NCI-H1694 treated with DMSO at 0.1 percent for 48 hours (cell line): ENCODE results near the gene POMT1.
"Not testable (repeated sequence)": the region's sequence is repeated elsewhere in the genome, so short reads cannot be mapped to it uniquely, and the experiment has no call there.

Experiments
- DNase-seq: peaks from one replicate; lab custom pipeline; 2025; lab: John Stamatoyannopoulos, UW

Gene POMT1

GRCh38 chr9:131502781-131503625 lies at the start of gene POMT1:
Gene POMT1, plus strand, starts transcription at chr9:131502918. Its CDS starts 1,301 bp downstream, at chr9:131504219.
- DNase-seq: peak; percentile 82

GRCh38 chr9:131454028-131454427 lies 48.7 kb upstream of the POMT1 start:
- no peak for DNase-seq

GRCh38 chr9:131455655-131456054 lies 47.1 kb upstream of the POMT1 start:
- not testable (repeated sequence) for DNase-seq

GRCh38 chr9:131457746-131458145 lies 45.0 kb upstream of the POMT1 start:
- DNase-seq: no peak

GRCh38 chr9:131459056-131459455 lies 43.7 kb upstream of the POMT1 start:
- DNase-seq: no peak

GRCh38 chr9:131461166-131461565 lies 41.6 kb upstream of the POMT1 start:
- DNase-seq: no peak

- DNase-seq: no peak
Observed at GRCh38 chr9:131464354-131465000, 38.2 kb upstream of the POMT1 start.

- DNase-seq: no peak
Observed at GRCh38 chr9:131465401-131465800, 37.3 kb upstream of the POMT1 start.

- DNase-seq: no peak
Observed at GRCh38 chr9:131467214-131467935, 35.3 kb upstream of the POMT1 start.

GRCh38 chr9:131468031-131468430 lies 34.7 kb upstream of the POMT1 start:
- no peak for DNase-seq

- DNase-seq: no peak
Observed at GRCh38 chr9:131469356-131469755, 33.4 kb upstream of the POMT1 start.

- DNase-seq: no peak
Observed at GRCh38 chr9:131469951-131470350, 32.8 kb upstream of the POMT1 start.

- DNase-seq: no peak
Observed at GRCh38 chr9:131470581-131470991, 32.1 kb upstream of the POMT1 start.

- not testable (repeated sequence) for DNase-seq
Observed at GRCh38 chr9:131472085-131472484, 30.6 kb upstream of the POMT1 start.

GRCh38 chr9:131473198-131473885 lies 29.4 kb upstream of the POMT1 start:
- no peak for DNase-seq

- no peak for DNase-seq
Observed at GRCh38 chr9:131473891-131474290, 28.8 kb upstream of the POMT1 start.

- DNase-seq: no peak
Observed at GRCh38 chr9:131474711-131475110, 28.0 kb upstream of the POMT1 start.

GRCh38 chr9:131475111-131475955 lies 27.4 kb upstream of the POMT1 start:
- no peak for DNase-seq

- DNase-seq: peak; percentile 54
Observed at GRCh38 chr9:131475956-131476776, 26.6 kb upstream of the POMT1 start.

- DNase-seq: no peak
Observed at GRCh38 chr9:131476777-131477345, 25.9 kb upstream of the POMT1 start.
